Gastrocnemius medialis (tissue), 4 donors: Measurements from ENCODE around the gene SORBS1. TPM values are rescaled to one million over a fixed set of nuclear protein-coding genes. Genes with fewer than 3 reads are reported as not detected.

Experiments used
- ATAC-seq, 2 donors: fragments of 150-250 bp; one replicate each; pipeline ENCODE4 v1.9.1; 2016
- DNase-seq, 2 donors: peaks; one replicate each; pipeline ENCODE4 v3.0.0-alpha.2; 2019
- H3K27ac ChIP-seq, 4 donors: fragments of 200-600 bp; sonication (generic); 1 replicate in 1 of 4; 2 replicates in 3 of 4; pipeline ENCODE4 v1.5.1; 2016 to 2018; ENCODE audit warnings: mild to moderate bottlenecking in 2 of 4, moderate library complexity in 1 of 4
- H3K27me3 ChIP-seq, 3 donors: fragments of 200-600 bp; sonication (generic) in 2 of 3; 1 replicate in 1 of 3; 2 replicates in 2 of 3; pipeline versions ENCODE4 v1.5.1 to v1.6.0; 2016 to 2019; ENCODE audit warnings: mild to moderate bottlenecking in 1 of 3, moderate library complexity in 1 of 3
- H3K36me3 ChIP-seq, 2 donors: fragments of 200-600 bp; sonication (generic) in 1 of 2; one replicate each; pipeline ENCODE4 v1.5.1; 2017 to 2018
- H3K4me1 ChIP-seq, 2 donors: fragments of 200-600 bp; sonication (generic) in 1 of 2; one replicate each; pipeline ENCODE4 v1.5.1; 2016 to 2017; ENCODE audit warnings: mild to moderate bottlenecking in 2 of 2
- H3K4me3 ChIP-seq, 4 donors: fragments of 200-600 bp; sonication (generic) in 3 of 4; 1 replicate in 1 of 4; 2 replicates in 3 of 4; pipeline ENCODE4 v1.5.1; 2016 to 2019; ENCODE audit warnings: mild to moderate bottlenecking in 2 of 4
- H3K9me3 ChIP-seq, 3 donors: fragments of 200-600 bp; sonication (generic) in 2 of 3; 1 replicate in 1 of 3; 2 replicates in 2 of 3; pipeline ENCODE4 v1.5.1; 2016 to 2019
- CTCF ChIP-seq, 5 experiments: fragments of 450-650 bp in 3 of 5; fragments of 200-600 bp in 2 of 5; sonication (generic) in 2 of 5; IDR thresholded peaks in 4 of 5; conservative IDR thresholded peaks in 1 of 5; 1 replicate in 4 of 5; 2 replicates in 1 of 5; pipeline ENCODE4 v1.5.1; 2016 to 2019; ENCODE audit warnings: antibody characterized with exemption in 5 of 5, mild to moderate bottlenecking in 3 of 5, moderate library complexity in 3 of 5
- POLR2A ChIP-seq, 2 donors: fragments of 450-650 bp; IDR thresholded peaks; one replicate each; pipeline ENCODE4 v1.6.1; 2017; ENCODE audit warnings: antibody characterized with exemption in 2 of 2, mild to moderate bottlenecking in 2 of 2, moderate library complexity in 2 of 2
- in situ Hi-C, 4 donors: fragments of 200-750 bp; cut with MboI; loops; one replicate each; pipeline versions ENCODE4 v1.15.0 to v1.8.0; 2017; ENCODE audit warnings: low sequenced_read_pairs in 4 of 4
- intact Hi-C: fragments of 100-400 bp; cut with DNase I; formaldehyde crosslinking; loops from one replicate; pipeline ENCODE4 v1.15.1; 2023; ENCODE audit warnings: low total_unique reads
- total RNA-seq, 4 donors: library from RNA; depleted of rRNA; stranded (reverse); fragments of >200 nt; gene quantifications; one replicate each; pipeline versions ENCODE4 v1.1.0 to v1.2.3, GENCODE V29; 2016

The SORBS1 gene
- total RNA-seq, 4 donors from 2014 or later, result 146 to 331 (median 186) TPM

GRCh38 chr10:95547791-95548435, 13.3 kb downstream of the SORBS1 start:
- in situ Hi-C loops (no loop called here), intact Hi-C loops (no loop called here)
- DNase-seq (no peak), ATAC-seq (peak in 1 of 2 donors; percentile 17)
- H3K36me3 ChIP-seq, result no peaks in the 10 kb centered on the region
- peaks cover 81 to 84% of the 10 kb centered on the region in 2 donors for H3K4me1 ChIP-seq
- TF ChIP-seq CTCF (IDR thresholded peaks at IDR 0.05 in 4 of 5, conservative IDR thresholded peaks at IDR 0.05 in 1 of 5) (no peak), POLR2A (IDR thresholded peaks at IDR 0.05) (no peak)
- no peak overlapping the region for H3K4me3 ChIP-seq
- H3K27ac ChIP-seq, result peak overlapping the region in 2 of 4 donors; percentile 3 to 25
- H3K9me3 ChIP-seq, result no peaks in the 10 kb centered on the region
- H3K27me3 ChIP-seq, result no peaks in the 10 kb centered on the region

- no peak for ATAC-seq
These were observed 14.0 kb downstream of the SORBS1 start for GRCh38 chr10:95547197-95547596.

GRCh38 chr10:95545981-95546380, 15.2 kb downstream of the SORBS1 start:
- peaks cover 84 to 92% of the 10 kb centered on the region in 2 donors for H3K4me1 ChIP-seq
- H3K9me3 ChIP-seq, result no peaks in the 10 kb centered on the region
- no peaks in the 10 kb centered on the region for H3K36me3 ChIP-seq
- DNase-seq (no peak), ATAC-seq (no peak)
- in situ Hi-C loops, result no loop called here
- TF ChIP-seq POLR2A (IDR thresholded peaks at IDR 0.05), result no peak
- no peak for TF ChIP-seq CTCF (IDR thresholded peaks at IDR 0.05 in 4 of 5, conservative IDR thresholded peaks at IDR 0.05 in 1 of 5)
- no peaks in the 10 kb centered on the region for H3K27me3 ChIP-seq
- H3K4me3 ChIP-seq, result no peak overlapping the region
- peak overlapping the region in 3 of 4 donors; percentile 66 to 76 (median 71) for H3K27ac ChIP-seq
- intact Hi-C loops, result no loop called here

More at GRCh38 chr10:95547197-95547596, 14.0 kb downstream of the SORBS1 start:
- no peaks in the 10 kb centered on the region for H3K9me3 ChIP-seq
- H3K36me3 ChIP-seq, result no peaks in the 10 kb centered on the region
- TF ChIP-seq POLR2A (IDR thresholded peaks at IDR 0.05) (no peak), CTCF (IDR thresholded peaks at IDR 0.05 in 4 of 5, conservative IDR thresholded peaks at IDR 0.05 in 1 of 5) (no peak)
- H3K27ac ChIP-seq, result peak overlapping the region; percentile 16 to 30 (median 26)
- no peak overlapping the region for H3K4me3 ChIP-seq
- no peak for DNase-seq
- in situ Hi-C loops, result no loop called here
- intact Hi-C loops, result no loop called here
- no peaks in the 10 kb centered on the region for H3K27me3 ChIP-seq
- peaks cover 88 to 92% of the 10 kb centered on the region in 2 donors for H3K4me1 ChIP-seq

- in situ Hi-C loops (no loop called here), intact Hi-C loops (no loop called here)
- Histone ChIP-seq H3K27ac (peak overlapping the region; percentile 63 to 76 (median 68)), H3K9me3 (no peaks in the 10 kb centered on the region), H3K4me1 (peaks cover 84 to 91% of the 10 kb centered on the region in 2 donors), H3K4me3 (no peak overlapping the region), H3K27me3 (no peaks in the 10 kb centered on the region), H3K36me3 (no peaks in the 10 kb centered on the region)
- no peak for TF ChIP-seq POLR2A (IDR thresholded peaks at IDR 0.05)
- no peak for TF ChIP-seq CTCF (IDR thresholded peaks at IDR 0.05 in 4 of 5, conservative IDR thresholded peaks at IDR 0.05 in 1 of 5)
- ATAC-seq, result peak in 1 of 2 donors; percentile 69
- DNase-seq, result peak in 1 of 2 donors; percentile 48
These were observed 16.2 kb downstream of the SORBS1 start for GRCh38 chr10:95544783-95545500.
